COLO668 (cell line): ENCODE data around the gene PRPF19.

ENCODE experiments used
- DNase-seq: peaks from one replicate; lab custom pipeline; 2025; ENCODE audit not compliant: unreplicated experiment; lab: John Stamatoyannopoulos, UW

PRPF19 gene

DNA sequence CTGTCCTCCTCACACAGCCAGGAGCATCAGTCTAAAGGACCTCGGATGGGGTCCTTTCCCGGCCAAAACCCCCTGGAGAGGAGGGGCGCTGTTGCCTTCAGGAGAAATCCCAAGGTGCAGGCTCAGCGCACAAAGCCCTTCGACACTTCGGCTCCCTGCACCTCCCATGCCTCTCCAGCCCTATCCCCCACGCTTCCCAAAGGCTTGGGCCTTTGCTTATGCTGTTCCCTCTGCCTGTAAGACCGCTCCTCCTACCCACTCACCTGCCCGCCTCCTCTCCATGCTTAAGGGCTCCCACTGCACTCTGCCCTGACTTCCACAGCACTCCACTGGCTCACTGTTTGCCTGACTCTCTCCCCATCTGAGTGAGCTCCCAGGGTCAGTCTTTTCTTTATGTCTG lies 32.1 kb upstream of the PRPF19 start:
- no peak for DNase-seq

DNA sequence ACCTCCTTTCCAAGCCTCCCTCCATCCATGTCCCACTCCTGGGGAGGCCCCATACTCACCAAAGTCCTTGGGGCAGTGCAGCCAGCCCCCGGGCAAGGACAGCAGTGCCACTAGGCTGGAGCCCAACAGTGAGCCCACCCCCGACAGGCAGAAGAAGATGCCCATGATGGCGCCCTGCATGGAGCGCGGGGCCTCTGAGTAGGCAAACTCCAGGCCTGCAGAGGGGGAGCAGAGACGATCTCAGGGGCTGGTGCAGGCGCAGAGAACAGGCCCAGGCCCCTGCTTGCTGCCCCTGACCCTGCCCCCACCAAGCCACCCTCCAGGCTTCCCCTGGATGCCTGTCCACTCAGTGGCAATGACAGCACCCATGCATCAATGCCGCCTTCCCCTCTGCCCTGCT lies 31.4 kb upstream of the PRPF19 start:
- no peak for DNase-seq

DNA sequence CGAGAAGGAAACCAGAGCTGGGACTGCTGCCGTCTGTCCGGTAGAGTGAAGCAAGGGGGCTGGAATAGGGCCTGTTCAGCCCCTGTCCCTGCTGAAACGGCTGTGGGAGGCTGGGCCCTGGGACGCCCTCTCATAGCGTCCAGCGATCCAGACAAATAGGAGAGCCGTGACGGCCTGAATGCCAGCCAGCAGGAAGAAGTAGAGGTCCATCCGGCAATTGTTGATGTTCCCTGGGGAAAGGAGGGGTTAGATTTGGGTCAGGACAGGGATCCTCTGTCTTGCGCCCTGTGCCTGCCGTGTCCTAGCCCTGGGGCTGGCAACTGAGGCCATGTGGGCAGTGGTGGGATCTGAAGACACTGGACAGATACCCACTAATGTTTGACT lies 30.8 kb upstream of the PRPF19 start:
- DNase-seq, result no peak

DNA sequence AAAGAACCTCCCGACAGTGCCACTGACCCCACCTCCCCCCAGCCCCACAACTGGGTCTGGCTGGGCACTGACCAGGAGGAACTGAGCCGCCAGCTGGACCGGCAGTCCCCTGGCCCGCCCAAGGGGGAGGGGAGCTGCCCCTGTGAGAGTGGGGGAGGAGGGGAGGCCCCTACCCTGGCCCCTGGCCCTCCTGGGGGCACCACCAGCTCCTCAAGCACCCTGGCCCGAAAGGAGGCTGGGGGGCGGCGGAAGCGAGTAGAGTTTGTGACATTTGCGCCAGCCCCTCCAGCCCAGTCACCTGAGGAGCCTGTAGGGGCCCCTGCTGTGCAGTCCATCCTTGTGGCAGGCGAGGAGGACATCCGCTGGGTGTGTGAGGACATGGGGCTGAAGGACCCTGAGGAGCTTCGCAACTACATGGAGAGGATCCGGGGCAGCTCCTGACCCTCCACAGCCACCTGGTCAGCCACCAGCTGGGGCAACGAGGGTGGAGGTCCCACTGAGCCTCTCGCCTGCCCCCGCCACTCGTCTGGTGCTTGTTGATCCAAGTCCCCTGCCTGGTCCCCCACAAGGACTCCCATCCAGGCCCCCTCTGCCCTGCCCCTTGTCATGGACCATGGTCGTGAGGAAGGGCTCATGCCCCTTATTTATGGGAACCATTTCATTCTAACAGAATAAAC lies 30.2 kb upstream of the PRPF19 start:
- no peak for DNase-seq

DNA sequence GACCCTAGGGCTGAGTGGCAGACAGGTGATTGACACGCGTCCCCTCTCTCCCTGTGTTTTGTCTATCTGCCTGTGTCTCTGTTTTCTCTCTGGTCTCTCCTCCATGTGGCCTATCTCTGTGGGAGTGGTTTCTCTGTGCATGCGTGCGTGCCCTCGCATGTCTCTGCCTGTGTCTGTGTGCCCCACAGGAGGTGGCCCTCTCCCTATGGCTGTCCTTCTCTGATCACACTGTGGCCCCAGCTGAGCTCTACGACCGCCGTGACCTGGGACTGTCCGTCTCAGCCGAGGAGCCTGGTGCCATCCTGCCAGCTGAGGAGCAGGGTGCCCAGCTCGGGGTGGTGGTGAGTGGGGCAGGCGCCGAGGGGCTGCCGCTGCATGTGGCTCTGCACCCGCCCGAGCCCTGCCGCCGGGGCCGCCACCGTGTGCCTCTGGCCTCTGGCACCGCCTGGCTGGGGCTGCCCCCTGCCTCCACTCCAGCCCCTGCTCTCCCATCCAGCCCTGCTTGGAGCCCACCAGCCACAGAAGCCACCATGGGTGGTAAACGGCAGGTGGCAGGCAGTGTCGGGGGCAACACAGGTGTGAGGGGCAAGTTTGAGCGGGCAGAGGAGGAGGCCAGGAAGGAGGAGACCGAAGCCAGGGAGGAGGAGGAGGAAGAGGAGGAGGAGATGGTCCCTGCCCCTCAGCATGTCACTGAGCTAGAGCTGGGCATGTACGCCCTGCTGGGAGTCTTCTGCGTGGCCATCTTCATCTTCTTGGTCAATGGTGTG lies 29.5 kb upstream of the PRPF19 start:
- no peak for DNase-seq

DNA sequence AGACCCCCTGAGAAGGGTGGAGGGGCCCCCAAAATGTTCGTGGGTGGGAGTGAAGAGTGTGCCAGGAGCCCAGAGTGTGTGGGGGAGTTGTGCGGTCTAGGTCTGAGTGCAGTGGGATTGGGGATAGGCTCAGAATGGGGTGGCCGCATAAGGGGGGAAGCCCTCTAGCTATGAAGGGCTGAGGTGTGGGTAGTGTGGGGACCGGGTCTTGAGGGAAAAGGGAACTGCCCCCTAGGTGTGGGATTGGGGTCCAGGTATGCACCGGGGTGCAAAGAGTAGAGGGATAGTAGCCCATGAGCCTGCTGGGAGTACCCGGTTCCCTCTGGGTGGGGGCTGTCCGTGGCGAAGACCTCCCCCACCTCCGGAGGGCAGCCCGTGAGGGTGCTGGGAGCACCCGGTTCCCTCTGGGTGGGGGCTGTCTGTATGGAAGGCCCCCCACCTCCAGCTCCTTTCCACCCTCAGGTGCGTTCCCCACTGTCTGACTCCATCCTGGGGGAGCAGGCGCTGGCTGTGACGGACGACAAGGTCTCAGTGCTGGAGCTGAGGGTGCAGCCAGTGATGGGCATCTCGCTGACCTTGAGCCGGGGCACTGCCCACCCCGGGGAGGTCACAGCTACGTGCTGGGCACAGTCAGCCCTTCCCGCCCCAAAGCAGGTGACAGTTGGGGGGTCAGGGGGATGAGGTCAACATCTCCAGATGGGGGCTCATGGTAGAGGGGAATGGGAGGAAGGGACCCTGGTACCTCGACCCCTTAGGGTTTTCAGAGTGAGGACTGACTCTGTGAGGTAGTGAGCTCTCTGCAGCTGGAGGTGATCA lies 28.6 kb upstream of the PRPF19 start:
- DNase-seq, result no peak

DNA sequence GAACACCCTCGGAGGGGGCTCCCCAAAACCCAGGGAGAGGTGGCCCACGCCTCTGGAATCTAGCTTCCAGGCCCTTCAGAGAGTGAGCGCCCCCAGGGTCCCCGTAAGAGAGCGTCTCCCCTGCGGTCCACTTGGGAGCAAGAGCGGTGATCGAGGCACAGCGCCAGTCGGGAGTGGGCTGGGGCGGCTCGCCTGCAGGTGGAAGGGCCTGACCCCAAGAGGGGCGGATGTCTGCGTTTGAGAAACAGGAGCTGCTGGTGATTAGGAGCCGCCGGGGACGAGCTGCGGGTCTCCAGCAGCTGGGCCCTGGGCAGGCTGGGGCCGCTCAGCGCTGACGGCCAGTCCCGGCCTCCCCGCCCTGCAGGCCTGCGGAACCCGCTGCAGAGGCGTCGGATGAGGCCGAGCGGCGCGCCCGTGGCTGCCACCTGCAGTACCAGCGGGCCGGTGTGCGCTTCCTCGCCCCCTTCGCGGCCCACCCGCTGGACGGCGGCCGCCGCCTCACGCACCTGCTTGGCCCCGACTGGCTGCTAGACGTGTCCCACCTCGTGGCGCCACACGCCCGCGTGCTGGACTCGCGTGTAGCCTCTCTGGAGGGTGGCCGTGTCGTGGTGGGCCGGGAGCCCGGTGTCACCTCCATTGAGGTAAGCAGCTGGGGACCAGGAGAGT lies 27.9 kb upstream of the PRPF19 start:
- DNase-seq, result no peak

DNA sequence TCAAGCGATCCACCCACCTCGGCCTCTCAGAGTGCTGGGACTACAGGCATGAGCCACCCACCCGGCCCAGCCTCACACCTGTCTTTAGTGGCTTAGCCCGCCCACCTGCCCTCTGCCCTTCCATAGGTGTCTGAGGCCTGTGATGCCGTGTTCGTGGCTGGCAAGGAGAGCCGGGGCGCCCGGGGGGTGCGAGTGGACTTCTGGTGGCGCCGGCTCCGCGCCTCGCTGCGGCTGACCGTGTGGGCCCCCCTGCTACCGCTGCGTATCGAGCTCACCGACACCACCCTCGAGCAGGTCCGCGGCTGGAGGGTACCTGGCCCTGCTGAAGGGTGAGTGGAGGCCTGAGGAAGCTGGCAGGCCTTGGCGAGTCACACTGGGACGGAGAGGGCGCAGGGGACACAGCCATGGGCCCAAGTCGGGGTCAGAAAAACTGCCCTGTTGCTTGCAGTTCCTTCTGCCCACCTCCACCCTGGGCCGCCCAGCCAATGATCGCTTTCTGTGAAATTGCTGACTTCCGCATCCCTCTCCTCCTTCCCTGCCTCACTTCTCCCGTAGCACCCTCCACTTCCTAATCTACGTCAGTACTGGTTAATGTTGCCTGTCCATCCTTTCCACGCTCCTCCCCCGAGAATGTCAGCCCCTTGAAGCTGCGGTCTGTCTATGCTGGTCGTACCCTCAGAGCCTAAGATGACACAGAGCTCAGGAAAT lies 27.2 kb upstream of the PRPF19 start:
- no peak for DNase-seq

DNA sequence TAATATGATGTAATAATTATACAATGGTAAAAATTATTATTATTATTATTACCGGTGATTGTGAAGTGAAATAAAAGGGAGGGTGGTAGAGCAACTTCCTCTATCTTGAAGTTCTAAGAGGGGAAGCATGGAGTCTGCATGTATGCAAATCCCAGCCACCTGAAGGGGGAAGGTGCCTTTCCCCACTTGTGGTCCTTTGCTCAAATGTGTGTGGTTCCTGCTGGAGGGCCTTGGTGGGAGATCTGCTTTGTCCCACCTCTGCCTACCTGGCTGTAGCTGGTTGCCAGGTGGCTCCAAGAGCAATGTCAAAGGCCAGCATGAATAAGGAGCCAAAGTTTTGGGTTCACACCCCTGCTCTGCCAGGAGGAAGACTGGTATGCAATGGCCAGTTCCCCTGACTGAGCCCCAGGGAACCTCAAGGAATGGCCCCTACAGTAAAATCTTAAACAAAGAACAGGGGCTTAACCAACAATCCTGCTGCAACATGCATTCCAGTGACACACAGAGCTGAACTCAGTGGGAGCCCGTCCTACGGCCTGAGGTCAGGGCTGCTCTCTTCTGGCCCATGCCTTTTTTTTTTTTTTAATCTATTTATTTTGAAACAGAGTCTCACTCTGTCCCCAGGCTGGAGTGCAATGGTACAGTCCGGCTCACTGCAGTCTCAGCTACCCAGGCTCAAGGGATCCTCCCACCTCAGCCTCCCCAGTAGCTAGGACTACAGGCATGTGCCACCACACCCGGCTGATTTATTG lies 26.4 kb upstream of the PRPF19 start:
- DNase-seq, result no peak

DNA sequence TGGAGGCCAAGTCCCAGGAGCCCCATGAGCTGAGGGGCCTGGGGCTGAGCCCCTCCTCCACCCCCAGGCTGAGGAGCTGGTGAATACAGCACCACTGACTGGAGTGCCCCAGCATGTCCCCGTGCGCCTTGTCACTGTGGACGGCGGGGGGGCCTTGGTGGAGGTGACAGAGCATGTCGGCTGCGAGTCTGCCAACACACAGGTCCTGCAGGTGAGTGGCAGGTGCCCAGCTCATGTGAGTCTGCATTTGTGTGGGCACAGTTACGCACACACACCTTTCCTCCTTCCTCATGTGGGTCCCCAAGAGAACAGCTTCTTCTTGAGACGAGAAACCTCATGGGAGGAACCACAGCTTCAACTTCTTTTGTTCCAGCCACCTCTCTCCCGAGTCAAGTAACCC lies 25.5 kb upstream of the PRPF19 start:
- DNase-seq, result no peak

DNA sequence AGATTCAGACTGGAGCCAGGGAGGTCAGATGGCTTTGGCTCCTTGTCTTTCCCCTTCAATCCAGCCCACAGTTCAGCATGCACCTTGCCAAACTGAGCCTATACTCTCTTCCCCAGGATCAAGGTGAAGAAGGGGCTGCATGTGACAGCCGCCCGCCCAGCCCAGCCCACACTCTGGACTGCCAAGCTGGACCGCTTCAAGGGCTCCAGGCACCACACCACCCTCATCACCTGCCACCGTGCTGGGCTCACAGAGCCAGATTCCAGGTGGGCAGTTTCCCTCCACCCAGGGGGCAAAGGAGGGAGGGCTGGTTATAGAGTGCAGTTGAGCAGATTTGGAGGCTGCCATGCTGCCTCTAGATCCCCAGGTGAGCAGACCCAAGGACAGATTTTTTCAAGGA lies 24.0 kb upstream of the PRPF19 start:
- DNase-seq, result no peak

DNA sequence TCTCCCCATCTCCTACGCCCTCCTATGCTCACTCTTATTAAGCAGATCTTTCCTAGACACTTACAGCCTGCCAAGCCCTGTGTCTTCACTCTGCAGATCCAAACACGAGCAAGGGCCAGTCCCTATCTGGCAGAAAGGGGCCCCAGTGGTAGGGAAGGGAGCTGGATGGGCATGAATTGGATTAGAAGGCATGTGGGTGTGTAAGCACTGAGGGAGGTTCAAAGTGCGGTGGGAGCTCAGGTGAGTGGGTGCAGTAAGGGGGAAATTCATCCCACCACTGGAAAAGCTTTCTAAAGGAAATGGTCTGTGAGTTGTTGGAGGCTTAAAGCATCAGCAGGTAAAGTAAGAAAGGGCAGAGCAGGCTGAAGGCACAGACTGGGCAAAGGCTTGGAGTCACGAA lies 23.4 kb upstream of the PRPF19 start:
- DNase-seq, result no peak

DNA sequence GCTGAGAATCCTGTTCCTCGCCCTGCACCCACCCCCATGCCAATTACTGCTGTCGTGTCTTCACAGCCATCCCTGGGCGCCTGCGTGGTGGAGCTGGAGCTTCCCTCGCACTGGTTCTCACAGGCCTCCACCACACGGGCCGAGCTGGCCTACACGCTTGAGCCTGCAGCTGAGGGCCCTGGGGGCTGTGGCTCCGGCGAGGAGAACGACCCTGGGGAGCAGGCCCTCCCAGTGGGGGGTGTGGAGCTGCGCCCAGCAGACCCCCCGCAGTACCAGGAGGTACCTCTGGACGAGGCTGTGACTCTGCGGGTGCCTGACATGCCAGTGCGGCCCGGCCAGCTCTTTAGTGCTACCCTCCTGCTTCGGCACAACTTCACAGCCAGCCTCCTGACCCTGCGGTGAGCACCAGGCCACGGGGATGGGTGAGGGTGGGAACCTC lies 22.2 kb upstream of the PRPF19 start:
- DNase-seq, result no peak

DNA sequence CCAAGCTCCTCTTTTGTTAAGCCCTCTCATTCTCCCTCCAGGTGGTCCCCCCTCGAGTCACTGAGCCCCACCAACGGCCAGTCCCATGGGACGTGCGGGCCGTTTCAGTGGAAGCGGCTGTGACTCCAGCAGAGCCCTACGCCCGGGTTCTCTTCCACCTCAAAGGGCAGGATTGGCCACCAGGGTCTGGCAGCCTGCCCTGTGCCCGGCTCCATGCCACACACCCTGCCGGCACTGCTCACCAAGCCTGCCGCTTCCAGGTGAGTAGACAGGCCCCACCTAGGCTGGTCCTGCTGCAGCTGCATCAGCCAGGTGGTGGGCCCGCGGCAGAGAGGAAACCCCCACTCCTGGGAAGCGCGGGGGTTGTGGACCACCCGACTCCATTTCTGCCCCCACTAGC lies 21.2 kb upstream of the PRPF19 start:
- no peak for DNase-seq

DNA sequence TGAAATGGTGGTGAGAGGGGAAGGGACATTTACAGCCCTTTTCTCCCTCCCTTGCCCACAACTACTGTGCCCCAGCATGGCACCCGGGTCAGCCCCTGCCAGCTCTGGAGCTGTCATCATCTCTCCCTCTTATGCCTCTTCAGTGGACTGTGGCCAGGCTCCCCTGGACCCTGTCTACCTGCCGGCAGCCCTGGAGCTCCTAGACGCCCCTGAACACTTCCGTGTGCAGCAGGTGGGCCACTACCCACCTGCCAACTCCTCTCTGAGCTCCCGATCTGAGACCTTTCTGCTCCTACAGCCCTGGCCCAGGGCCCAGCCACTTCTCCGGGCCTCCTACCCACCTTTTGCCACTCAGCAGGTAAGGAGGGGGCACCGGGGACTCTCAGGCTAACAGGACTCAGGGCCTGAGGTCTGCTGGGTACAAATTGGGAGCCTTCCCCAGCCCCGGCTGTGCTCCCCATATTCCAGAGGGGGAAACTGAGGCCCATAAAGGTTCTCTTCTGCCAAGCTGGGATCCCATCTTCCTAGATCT lies 20.7 kb upstream of the PRPF19 start:
- no peak for DNase-seq

DNA sequence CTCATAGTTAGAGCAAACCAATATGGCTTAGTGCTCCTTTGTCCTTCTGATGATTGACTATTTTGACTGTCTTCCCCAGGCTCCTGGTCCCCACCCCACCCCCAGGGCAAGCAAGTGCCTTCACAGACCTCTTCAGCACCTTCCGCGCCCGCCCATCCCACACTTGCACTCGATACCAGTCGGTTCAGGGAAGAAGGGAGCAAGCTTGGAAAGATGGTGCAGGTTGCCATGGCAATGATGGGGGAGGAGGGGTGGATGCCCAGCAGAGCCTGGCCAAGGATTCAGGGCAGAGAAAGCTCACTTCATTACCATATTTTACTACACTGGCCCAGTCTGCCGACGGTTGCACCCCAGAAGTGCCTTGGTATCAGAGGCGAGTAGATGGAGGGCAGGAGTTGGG lies 20.1 kb upstream of the PRPF19 start:
- DNase-seq, result no peak

DNA sequence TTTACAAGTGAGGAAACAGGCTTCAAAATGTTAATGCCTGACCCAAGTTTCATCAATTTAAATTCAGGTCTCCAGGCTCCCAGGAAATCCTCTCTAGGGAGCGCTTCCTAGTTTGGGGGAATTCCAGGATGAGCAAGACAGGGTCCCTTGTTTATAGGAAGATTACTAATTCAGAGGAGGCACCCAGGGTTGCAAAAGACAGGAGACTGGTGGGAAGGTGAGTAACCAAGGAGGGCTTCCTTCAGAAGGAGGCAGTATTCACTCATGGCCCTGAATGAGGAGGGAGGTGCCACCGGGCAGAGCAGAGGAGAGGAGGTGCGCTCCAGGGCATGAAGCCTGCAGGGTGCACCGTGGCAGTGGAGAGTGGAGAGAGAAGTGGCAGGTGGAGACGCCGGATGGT lies 19.5 kb upstream of the PRPF19 start:
- DNase-seq, result peak; percentile 40

DNA sequence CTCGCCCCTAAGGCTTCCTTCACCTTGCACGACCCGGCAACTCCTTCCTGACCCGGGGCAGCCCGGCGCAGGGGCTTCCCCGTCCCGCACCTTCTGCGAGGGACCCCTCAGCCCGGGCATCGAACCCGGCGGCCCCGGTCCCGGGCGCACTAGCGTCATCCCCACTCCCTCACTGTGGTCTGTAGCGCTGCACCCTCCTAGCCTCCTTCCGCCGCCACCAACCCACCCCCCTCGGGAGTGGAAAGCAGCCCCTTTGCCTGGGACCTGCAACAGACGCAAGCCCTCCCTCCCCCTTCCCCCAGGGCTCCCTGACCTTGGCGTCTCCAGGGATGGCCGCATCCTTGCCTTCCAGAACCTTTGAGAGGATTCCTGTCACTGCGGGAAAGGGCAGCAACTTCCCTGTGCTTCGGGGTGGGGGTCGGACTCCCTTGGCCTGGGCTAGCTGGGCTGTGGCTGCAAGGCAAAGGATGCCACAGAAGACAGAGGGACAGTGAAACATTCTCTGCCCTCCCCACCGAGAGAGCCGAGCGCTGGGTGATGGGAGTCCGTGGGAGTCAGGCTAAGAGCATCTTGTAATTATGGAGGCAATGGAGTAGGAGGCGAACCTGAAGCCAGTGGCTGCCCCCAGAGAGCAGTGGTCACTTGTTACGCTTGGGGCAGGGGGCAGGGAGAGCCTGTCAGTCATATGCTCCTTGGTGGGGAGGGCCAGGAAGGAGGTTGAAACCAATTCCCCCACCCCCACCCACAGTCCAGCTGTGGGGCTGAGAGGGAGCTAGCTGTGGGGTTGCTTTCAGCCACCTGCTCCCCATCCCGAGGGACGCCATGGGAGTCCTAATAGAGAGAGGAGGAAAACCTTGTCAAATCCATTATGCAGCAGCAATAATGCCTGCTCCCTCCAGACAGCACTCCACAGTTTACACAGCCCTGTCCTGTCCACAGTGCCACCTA lies 18.8 kb upstream of the PRPF19 start:
- peak; percentile 47 for DNase-seq
